ENCODE results near the gene GPN3.

DNA sequence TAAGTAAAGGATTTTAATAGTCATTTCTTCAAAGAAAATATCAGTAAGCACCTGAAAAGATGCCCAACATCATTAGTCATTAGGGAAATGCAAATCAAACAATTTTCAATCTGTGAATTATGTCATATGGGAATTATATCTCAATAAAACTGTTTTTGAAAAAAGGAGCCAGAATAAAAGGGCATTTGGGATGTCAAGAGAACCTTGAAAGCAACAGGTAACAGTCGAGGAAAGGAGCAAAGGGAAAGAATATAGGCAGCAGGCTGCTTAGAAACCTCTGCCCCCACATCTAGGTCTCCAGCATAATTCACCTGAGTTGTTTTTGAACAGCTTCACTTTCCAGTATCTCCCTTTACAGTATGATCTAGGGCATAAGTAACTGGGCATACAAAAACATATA is 46.3 kb upstream of the GPN3 start:
- no peak for TF ChIP-seq ZNF274 (IDR thresholded peaks at IDR 0.05; ENCODE audit: low read depth, low read length)
- no peak for TF ChIP-seq SUZ12 (IDR thresholded peaks at IDR 0.05; ENCODE audit: extremely low read depth, insufficient read depth, insufficient read length)
- no peak for TF ChIP-seq YY1 (IDR thresholded peaks at IDR 0.05; ENCODE audit: insufficient read depth, insufficient read length)

Measured in NT2/D1 (cell line).